ENCODE results near the gene PLXNB1.
"Not testable (repeated sequence)": the region's sequence is repeated elsewhere in the genome, so short reads cannot be mapped to it uniquely, and the experiment has no call there.

Gene PLXNB1

DNA sequence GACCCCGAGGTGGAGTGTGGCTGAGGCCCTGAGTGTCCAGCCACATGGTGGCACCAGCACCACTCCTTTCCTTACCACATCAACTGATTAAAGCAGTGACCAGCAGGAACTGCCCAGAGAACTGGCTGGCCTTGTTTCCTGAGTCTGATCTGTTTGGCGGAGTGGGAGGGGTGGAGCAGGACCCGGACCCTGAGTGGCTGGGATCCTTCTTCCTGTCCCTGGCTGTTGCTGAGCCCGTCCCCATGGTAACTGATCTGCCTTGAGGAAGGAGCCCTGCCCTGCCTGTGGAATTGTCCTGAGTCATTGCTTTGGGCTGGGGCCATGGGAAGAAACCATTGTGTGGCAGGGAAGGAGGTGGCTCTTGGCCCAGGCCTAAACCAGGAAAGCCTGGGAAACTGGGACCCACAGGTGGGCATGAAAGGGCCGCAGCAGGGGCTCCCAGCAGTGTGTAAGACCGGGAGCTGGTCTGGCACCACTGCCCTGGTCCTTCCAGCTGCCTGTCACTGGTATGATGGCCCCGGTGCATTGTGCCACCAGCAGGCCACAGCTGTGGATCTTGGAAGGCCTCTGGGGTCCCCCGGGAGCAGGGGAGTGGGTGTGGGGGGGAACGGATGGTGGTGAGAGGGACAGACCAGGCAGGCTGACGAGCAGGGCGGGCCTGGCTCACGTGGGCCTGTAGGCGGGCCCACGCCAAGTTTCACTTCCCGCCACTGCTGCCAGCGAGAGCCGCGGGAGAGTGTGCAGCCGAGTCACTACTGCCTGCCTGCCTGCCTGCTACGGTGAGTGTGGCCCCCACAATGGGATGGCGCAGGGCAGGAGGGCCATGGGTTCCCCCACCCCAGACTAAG, 35.9 kb upstream of the PLXNB1 start:
- peak; percentile 61 to 74 for DNase-seq (ENCODE audit: low read depth in 2 of 2)

DNA sequence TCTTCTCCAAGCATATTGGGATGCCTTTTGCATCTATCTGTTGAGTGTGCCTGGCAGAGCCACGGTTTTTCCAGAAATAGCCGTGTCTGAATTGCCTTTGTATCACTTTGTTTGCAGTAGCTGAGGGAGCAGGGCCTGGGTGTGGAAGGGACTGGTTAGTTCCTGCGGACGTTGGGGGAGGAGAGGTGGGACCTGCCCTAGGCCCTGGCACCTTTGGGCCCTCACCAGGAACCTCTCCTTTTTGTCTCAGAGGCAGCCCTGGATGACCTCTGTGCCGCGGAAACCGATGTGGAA, 35.3 kb upstream of the PLXNB1 start:
- no peak for DNase-seq (ENCODE audit: low read depth in 2 of 2)

DNA sequence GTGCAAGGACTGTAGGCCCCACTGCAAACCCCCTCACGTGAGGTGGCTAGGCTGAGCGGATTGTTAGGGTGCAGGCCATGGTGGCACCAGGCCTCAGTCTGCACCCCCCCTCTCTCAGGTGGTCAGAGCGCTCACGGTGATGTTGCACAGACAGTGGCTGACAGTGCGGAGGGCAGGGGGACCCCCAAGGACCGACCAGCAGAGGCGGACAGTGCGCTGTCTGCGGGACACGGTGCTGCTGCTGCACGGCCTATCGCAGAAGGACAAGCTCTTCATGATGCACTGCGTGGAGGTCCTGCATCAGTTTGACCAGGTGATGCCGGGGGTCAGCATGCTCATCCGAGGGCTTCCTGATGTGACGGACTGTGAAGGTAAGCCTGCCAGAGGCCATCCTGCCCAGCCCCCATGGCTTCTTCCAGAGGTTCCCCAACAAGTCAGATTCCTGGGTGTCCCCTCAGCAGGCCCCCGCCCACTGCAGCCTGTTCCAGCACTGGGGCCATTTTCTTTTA, 34.9 kb upstream of the PLXNB1 start:
- no peak for DNase-seq (ENCODE audit: low read depth in 2 of 2)

DNA sequence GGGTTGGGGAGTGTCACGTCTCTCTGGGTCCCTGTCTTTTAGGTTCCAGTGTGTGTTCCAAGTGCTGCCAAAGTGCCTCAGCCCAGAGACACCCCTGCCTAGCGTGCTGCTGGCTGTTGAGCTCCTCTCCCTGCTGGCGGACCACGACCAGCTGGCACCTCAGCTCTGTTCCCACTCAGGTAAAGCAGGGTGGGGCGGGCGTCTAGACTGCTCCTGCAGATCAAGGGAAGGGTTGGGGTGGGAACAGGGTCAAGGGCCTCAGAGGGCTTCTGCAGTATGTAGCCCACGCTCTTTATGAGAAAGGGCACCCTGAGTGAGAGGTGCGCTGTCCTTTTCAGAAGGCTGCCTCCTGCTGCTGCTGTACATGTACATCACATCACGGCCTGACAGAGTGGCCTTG, 33.8 kb upstream of the PLXNB1 start:
- no peak for DNase-seq (ENCODE audit: low read depth in 2 of 2)

DNA sequence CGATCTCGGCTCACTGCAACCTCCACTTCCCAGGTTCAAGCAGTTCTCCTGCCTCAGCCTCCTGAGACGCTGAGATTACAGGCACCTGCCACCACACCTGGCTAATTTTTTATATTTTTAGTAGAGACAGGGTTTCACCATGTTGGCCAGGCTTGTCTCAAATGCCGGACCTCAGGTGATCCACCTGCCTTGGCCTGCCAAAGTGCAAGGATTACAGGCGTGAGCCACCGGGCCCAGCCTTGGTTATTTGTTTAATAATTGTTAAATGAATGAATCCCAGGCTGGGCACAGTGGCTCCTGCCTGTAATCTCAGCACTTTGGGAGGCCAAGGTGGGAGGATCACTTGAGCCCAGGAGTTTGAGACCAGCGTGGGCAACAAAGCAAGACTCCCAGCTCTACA, 31.9 kb upstream of the PLXNB1 start:
- DNase-seq (ENCODE audit: low read depth in 2 of 2) = not testable (repeated sequence)

DNA sequence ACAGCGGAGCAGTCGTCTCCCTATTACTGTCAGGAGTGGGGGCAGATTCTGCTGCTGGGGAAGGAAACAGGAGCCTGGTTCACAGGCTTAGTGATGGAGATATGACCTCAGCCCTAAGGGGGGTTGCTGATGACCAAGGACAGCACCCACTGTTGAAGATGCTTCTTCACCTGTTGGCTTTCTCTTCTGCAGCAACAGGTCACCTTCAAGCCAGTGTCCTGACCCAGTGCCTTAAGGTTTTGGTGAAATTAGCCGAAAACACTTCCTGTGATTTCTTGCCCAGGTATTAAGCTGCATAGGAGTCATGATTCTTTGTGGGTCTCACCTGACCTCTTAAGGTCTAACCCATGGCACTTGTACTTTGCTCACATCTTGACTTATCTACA, 30.6 kb upstream of the PLXNB1 start:
- DNase-seq (ENCODE audit: low read depth in 2 of 2) = no peak

DNA sequence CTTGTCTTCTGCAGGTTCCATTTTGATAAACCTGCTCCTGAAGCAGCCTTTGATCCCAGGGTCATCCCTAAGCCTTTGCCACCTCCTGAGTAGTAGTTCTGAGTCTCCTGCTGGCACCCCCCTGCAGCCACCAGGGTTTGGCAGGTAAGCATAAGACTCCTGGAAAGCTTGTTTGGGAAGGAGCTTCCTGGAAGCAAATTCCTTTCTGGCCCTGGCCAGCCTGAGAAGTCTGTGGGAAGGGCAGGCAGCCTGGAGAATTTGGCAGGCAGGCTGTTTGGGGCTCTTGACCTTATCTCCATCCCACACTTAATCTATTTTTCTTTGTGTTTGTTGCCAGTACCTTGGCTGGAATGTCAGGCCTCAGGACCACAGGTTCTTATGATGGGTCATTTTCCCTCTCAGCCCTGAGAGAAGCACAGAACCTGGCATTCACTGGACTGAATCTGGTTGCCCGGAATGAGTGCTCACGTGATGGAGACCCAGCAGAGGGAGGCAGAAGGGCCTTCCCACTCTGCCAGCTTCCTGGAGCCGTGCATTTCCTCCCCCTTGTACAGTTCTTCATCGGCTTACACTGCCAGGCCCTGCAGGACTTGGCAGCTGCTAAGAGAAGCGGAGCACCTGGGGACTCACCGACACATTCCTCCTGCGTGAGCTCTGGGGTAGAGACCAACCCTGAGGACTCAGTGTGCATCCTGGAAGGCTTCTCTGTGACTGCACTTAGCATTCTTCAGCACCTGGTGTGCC, 30.1 kb upstream of the PLXNB1 start:
- no peak for DNase-seq (ENCODE audit: low read depth in 2 of 2)

DNA sequence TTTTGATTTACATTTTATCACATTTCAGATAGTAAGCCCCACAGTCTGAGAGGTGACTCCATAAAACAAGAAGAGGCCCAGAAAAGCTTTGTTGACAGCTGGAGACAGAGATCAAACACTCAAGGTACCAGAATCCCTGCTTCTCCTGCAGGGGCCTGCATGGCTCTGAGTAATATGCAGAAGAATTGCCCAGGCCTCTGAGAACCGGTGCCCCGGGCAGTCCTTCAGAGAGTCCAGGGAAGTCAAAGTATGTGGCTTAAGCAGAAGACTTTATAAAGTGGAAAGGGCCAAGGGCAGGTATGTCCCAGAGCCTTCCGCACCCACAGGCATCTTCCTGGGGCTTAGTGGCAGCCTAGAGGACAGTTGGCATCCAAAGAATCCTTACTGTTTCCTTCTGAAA, 29.4 kb upstream of the PLXNB1 start:
- no peak for DNase-seq (ENCODE audit: low read depth in 2 of 2)

DNA sequence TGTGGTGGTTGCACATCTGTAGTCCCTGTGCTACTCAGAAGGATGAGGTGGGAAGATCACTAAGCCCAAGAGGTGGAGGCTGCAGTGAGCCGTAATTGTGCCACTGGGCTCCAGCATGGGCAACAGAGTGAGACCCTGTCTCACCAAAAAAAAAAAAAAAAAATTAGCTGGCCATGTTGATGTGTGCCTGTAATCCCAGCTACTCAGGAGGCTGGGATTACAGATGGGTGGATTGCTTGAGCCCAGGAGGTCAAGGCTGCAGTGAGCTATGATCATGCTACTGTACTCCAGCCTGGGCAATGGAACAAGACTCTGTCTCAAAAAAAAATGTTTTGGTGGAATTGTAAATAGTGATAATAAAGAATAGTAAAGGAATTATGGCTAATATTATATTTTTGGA, 26.6 kb upstream of the PLXNB1 start:
- no peak for DNase-seq (ENCODE audit: low read depth in 2 of 2)

DNA sequence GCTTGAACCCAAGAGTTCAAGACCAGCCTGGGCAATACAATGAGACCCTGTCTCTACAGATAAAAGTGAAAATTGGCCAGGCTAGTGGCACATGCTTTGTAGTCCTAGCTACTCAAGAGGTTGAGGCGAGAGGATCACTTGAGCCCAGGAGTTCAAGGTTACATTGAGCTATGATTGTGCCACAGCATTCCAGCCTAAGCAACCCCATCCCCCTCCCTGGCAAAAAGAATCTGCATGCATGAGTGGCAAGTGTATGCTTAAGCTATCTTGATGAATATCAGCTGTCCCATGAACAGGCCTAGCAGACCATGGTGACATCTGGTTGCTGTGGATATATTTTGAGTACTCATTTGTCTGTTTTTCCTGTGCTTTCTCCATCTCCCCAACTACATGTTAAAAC, 21.4 kb upstream of the PLXNB1 start:
- no peak for DNase-seq (ENCODE audit: low read depth in 2 of 2)

DNA sequence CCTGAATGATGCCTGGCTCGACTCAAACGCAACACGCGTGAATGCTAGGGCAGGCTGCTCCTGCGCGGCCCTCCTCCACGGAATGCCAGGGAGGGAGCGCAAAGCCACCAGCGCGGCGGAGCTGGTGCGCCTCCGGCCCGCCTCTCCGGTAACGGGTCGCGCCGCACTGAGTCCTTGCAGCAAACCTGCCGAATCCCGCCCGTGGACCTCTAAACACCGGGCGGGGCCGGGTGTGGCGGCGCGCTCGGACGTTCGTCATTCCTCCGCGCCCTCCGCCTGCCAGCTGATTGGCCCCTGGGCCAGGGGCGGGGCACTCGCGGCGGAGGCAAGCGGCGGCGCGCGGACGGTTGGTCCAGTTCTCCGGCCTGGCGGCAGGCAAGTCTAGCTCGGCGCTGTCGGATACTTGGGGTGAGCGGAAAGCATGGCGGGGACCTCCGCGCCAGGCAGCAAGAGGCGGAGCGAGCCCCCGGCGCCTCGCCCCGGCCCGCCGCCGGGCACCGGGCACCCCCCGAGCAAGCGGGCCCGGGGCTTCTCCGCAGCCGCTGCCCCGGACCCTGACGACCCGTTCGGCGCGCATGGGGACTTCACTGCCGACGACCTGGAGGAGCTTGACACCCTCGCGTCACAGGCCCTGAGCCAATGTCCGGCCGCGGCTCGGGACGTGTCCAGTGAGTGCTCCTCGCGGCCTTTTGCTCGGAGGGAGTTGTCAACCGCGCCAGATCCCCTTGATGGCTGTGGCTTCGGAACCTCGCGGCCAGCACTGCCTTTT, 16.7 kb upstream of the PLXNB1 start, which contains the start of gene ATRIP:
Gene ATRIP (plus strand): TSS at position 313 of the 769 bp plus-strand sequence. CDS start 109 bp downstream, at position 422.
- peak; percentile 81 to 87 for DNase-seq (ENCODE audit: low read depth in 2 of 2)

DNA sequence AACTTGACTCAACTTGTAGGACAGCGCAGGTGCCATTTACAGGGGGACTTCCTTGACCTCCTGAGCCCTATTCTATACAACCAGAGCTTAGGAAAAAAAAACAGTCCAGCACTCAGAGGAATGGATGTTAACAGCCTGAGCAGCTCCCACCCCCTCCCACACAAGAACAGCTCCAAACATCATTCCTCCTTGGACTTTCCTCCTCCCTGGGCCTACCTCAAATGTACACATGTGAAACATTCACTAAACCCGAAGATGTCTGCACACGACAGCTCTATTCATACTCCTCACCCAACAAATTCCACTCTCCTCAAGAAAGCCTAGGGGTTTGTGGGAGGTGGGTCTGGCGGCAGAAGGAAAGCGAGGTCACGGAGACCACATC, 16.1 kb upstream of the PLXNB1 start:
- DNase-seq (ENCODE audit: low read depth in 2 of 2) = no peak

DNA sequence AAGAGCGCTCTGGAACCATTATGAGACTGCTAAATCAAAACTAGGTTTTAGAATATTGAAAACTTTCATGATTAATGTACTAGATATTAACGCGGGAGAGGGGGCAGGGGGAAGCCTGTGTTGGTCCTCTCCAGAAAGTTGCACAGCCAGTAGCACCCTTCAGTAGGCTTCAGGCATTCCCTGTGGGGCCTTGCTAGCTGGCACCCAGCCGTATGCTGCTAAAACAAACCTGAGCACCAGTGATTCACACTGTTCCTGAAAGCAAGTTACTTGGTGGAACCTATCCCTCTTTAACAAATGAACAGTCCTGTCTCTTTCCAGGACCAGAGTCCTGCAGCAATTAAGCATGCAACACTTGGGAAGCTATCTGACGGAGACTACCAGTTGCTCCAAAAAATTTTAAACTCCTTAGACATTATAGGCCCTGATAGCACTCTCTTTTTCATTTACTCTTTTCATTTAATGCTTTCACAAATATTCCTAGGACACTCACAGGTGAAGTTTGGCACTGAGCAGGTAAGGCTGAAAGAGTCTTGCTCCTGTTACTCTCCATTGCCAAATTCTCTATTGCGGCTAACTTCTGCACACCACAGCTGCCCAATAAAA, 15.5 kb upstream of the PLXNB1 start:
- DNase-seq (ENCODE audit: low read depth in 2 of 2) = no peak

DNA sequence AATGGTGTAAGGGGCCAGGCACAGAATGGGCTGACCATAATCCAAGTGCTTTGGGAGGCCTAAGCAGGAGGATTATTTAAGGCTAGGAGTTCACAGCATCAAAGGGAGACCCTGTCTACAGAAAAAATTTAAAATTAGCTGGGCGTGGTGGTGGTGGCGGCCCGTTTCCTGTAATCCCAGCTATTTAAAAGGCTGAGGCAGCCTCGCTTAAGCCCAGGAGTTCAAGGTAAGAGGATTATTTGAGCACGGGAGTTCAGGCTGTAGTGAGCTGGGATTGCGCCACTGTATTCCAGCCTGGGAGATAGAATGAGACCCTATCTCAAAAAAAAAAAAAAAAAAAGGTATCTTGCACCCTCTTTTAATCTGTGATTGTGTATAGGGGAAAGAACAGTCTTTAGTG, 12.1 kb upstream of the PLXNB1 start:
- DNase-seq (ENCODE audit: low read depth in 2 of 2) = no peak

DNA sequence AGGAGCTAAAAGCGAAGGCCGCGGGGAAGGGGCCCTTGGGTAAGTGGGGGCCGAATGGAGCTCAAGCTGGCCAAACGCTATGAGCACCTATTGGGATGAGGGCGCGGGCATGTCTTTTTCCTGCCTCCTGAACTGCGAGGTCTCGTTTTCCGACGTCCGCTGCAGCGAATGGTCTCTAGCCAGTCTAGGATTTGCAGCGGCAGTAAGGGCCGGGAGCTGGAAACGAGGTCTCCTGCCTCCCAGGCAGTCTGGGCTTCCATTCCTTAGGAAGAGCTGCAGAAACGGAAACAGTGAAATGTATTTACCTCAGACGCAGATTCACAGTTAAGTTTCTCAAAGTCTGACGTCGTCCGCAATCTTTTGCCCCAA, 10.7 kb upstream of the PLXNB1 start:
- no peak for DNase-seq (ENCODE audit: low read depth in 2 of 2)

DNA sequence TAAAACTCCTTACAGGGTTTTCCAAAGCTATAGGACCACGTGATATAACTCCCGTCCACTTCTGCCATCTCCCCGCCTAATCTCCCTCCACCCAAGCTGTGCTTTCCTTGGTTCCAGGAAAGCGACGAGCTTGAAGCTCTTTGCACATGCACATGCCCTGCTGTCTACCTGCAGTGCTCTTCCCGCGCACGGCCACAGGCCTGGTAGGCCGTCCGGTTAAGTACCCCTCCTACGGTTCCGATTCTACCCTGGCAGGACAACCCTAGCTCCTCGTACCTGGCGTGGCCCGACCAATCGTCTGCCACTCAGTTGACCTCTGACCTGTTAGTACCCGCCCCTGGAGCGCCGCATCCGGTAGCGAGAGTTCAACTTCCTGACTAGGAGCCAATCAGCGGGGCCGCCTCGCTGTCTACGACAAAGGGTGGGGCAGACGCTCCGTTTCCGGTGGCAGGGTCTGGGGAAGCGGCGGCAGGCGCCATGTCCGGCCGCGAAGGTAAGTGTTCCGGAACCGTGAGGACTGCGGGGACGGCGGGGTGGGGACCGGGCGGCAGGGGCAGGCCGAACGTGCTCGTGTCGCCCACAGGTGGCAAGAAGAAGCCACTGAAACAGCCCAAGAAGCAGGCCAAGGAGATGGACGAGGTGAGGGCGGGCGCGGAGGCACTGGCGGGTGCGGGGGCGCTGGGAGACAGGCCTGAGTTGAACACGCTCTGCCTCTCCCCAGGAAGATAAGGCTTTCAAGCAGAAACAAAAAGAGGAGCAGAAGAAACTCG, 10.1 kb upstream of the PLXNB1 start, which contains the start of the genes CCDC51 and TMA7:
Gene CCDC51 (minus strand): TSS at position 300 of the 770 bp plus-strand sequence. CDS start 4,991 bp downstream, outside the sequence.
Gene TMA7 (plus strand): TSS at position 438 of the 770 bp plus-strand sequence. CDS start 40 bp downstream, at position 478.
- peak; percentile 96 to 99 for DNase-seq (ENCODE audit: low read depth in 2 of 2)

DNA sequence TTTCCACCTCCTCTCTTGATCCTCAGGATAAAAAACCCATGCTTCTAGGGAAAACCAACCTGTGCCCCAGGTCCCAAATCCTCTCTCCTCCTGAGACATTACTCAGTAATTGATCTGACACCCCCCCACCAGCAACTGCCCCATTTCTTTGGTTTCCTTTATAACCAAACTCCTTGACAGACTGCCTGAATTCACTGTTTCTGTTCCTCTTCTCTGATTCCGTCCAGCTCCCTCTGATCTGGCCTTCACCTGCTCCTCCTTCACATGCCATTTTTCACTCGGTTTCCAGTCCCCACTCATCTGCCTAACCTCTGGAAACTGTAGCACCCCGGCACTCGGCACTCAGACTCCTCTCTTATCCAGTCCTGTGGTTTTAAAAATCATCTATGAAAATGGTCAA, 7.9 kb upstream of the PLXNB1 start:
- no peak for DNase-seq (ENCODE audit: low read depth in 2 of 2)

DNA sequence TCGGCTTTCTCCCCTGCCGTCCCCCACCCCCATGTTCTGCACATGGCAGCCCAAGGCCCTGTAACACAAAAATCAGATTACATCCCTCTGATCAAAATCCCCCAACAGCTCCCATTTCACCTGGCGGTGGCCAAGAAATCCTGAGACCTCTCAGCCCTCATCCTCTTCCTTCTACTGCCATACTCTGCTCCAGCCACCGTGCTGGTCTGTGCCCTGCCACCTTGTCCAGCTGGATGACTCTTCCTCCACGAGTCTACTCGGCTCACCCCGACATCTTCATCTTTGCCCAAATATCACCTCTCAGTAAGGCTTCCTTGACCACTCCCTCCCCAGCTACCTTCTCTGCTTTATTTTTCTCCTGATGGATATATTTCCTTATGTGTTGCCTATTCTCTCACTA, 7.0 kb upstream of the PLXNB1 start:
- no peak for DNase-seq (ENCODE audit: low read depth in 2 of 2)

DNA sequence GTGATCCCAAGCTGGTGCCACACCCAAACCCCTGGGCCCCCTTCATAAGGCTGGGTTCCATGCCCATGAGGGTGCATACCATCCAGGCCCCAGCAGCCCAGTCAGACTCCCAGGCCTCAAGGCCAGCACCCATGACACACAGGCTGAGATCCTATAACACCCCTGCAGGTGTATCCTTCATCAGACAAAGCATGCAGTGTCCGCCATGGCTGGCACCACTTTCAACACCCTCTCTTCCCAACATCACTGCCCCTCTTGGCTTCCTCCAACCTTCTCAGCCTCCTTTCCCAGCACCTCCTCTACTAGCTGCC, 6.5 kb upstream of the PLXNB1 start:
- DNase-seq (ENCODE audit: low read depth in 2 of 2) = no peak

DNA sequence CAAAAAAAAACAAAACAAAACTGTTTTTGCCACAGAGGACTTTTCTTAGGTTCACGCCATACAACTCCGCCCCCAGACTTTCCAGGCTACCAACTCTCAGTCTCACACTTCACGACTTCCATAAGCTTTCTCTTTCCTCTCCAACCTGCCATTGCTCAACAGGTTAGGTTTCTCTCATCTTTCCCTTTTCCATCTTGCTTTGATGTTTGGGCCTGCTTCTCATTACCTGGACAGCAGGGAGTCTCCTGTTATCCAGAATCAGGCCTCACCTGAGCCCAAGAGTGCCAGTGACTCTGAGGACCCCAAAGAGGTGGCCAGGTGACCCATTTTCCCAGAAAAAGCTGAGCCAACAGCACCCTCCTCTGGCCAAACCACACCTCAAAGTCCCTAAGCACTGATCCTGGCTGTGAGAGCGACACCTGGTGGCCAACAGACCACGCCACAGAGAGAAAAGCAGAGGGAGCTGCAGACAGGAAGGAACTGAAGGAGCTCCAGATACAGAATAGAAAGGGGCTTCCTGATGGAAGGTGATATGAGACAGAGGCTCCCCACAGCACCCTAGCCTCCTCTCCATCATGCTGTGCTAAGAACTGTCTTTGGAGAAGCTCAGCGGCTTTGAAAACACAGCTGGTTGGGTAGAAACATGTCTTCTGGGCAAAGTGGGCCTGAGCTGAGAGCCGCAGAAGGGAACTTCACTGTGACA, 6.0 kb upstream of the PLXNB1 start:
- DNase-seq (ENCODE audit: low read depth in 2 of 2) = peak; percentile 76 to 82

DNA sequence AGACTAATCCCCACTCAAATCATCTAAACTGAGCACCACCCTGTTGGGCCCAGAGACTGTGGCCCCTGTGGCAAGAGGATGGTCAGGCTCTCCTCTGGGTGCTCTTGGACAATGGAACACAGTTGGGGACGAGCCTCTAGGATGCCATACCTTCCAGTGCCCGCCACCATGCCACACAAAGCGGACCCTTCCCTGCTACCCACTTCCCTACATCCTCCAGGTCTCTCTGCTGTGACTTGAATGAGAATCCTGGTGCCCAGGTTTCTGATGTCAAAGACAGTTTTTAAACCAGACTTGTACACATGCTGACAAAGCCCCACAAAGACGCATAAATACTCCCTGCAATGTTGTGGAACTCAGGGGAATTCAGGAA, 5.3 kb upstream of the PLXNB1 start:
- no peak for DNase-seq (ENCODE audit: low read depth in 2 of 2)
